Measurements from ENCODE around the gene ZBTB33. TPM values are rescaled to one million over a fixed set of nuclear protein-coding genes. Genes with fewer than 3 reads are reported as not detected.

ZBTB33 gene
- total RNA-seq, 2 donors from 2014 or later: 19.0 to 19.2 TPM

DNA sequence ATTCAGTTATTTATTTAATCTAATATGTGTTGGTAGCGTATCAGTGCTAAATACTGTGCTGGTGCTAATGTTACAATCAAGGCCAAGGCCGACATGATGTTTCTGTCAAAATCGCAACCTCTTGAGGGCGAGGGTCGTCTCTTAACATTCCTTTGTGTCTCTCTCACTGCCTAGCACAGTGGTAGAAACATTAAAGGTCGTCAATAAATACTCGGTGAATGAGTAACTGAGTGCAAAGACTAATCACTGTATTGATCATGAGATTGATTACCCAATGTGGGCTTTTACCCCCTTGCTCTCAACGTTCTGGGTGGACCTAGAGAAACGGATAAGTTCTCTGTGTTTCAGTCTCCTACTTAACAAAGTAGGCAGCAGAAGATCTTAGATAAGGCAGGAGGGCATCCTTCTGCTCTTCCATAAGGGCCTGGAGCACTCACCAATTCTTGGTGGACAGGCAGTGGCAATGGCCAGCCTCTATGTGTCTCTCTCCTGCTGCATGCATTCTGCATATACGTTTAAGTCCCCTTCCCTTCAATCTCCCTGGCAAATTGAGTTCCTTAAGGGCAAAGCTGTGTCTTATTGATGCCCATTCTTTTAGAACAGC lies 30.5 kb downstream of the ZBTB33 start:
- H3K4me3 Mint-ChIP-seq: no peak overlapping the region
- TF ChIP-seq CTCF (conservative IDR thresholded peaks at IDR 0.05): no peak
- Histone ChIP-seq H3K9ac (ENCODE audit: extremely low read depth, low read length, poor library complexity, severe bottlenecking) (no peak overlapping the region), H3K36me3 (ENCODE audit: control insufficient read depth, insufficient read depth, low read length) (no peaks in the 10 kb centered on the region), H3K4me3 (ENCODE audit: low read length) (no peak overlapping the region), H3K27ac (ENCODE audit: low read depth, low read length) (no peak overlapping the region), H3K4me1 (ENCODE audit: control insufficient read depth, insufficient read depth, low read length) (no peaks in the 10 kb centered on the region), H3K9me3 (ENCODE audit: control insufficient read depth, low read length) (no peaks in the 10 kb centered on the region), H3K27me3 (ENCODE audit: control insufficient read depth, insufficient read depth, low read length, poor library complexity, severe bottlenecking) (no peaks in the 10 kb centered on the region)
- H3K9me3 Mint-ChIP-seq: peaks cover 44% of the 10 kb centered on the region
- H3K27me3 Mint-ChIP-seq (ENCODE audit: insufficient read depth): peaks cover 5% of the 10 kb centered on the region
- WGBS, 2 experiments (ENCODE audit: insufficient coverage in 1 of 2, insufficient read length in 1 of 2): 89 to 100% methylated on average over 2 to 10 of the region's 10 CpGs
- H3K27ac Mint-ChIP-seq: no peak overlapping the region
- H3K36me3 Mint-ChIP-seq (ENCODE audit: low read depth): no peaks in the 10 kb centered on the region
- DNase-seq: no peak
- no peaks in the 10 kb centered on the region for H3K4me1 Mint-ChIP-seq

DNA sequence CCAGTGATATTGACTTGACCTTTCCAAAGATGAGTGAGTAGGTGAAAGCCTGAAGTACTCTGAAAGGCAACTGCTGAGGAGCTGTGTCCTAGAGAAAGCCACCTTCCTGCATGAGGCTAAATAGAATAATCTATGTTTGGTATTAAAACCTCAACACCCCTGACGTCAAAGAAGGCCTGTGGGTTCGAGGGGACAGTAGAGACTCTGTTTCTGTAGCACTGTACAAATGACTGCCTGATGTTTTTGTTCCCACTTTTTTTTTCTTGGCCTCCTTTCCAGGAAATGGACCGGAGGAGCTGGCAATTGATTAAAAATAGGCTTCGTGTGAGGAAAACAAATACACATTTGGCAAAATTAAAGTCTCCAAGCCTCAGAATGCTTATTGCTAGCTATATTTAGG lies 31.1 kb downstream of the ZBTB33 start:
- H3K9ac ChIP-seq (ENCODE audit: extremely low read depth, low read length, poor library complexity, severe bottlenecking): no peak overlapping the region
- H3K27me3 ChIP-seq (ENCODE audit: control insufficient read depth, insufficient read depth, low read length, poor library complexity, severe bottlenecking): no peaks in the 10 kb centered on the region
- H3K27ac ChIP-seq (ENCODE audit: low read depth, low read length): no peak overlapping the region
- DNase-seq: no peak
- Mint-ChIP-seq H3K27ac (no peak overlapping the region), H3K27me3 (ENCODE audit: insufficient read depth) (peaks cover 5% of the 10 kb centered on the region), H3K36me3 (ENCODE audit: low read depth) (no peaks in the 10 kb centered on the region), H3K4me3 (no peak overlapping the region), H3K4me1 (no peaks in the 10 kb centered on the region), H3K9me3 (peaks cover 49% of the 10 kb centered on the region)
- 87 to 100% methylated on average over 1 to 4 of the region's 4 CpGs for WGBS, 2 experiments (ENCODE audit: insufficient coverage in 1 of 2, insufficient read length in 1 of 2)
- H3K4me1 ChIP-seq (ENCODE audit: control insufficient read depth, insufficient read depth, low read length): no peaks in the 10 kb centered on the region
- H3K4me3 ChIP-seq (ENCODE audit: low read length): no peak overlapping the region
- TF ChIP-seq CTCF (conservative IDR thresholded peaks at IDR 0.05): no peak
- no peaks in the 10 kb centered on the region for H3K36me3 ChIP-seq (ENCODE audit: control insufficient read depth, insufficient read depth, low read length)
- no peaks in the 10 kb centered on the region for H3K9me3 ChIP-seq (ENCODE audit: control insufficient read depth, low read length)

- H3K27ac ChIP-seq (ENCODE audit: low read depth, low read length): no peak overlapping the region
- Mint-ChIP-seq H3K4me3 (no peak overlapping the region), H3K4me1 (peaks cover 4% of the 10 kb centered on the region), H3K9me3 (peaks cover 57% of the 10 kb centered on the region), H3K27me3 (ENCODE audit: insufficient read depth) (peaks cover 5% of the 10 kb centered on the region), H3K36me3 (ENCODE audit: low read depth) (no peaks in the 10 kb centered on the region), H3K27ac (no peak overlapping the region)
- no peaks in the 10 kb centered on the region for H3K27me3 ChIP-seq (ENCODE audit: control insufficient read depth, insufficient read depth, low read length, poor library complexity, severe bottlenecking)
- 100% methylated on average over 1 of the region's 1 CpG; no CpG with 5 or more reads in 1 of the 2 experiments for WGBS, 2 experiments (ENCODE audit: insufficient coverage in 1 of 2, insufficient read length in 1 of 2)
- H3K9ac ChIP-seq (ENCODE audit: extremely low read depth, low read length, poor library complexity, severe bottlenecking): no peak overlapping the region
- no peaks in the 10 kb centered on the region for H3K9me3 ChIP-seq (ENCODE audit: control insufficient read depth, low read length)
- DNase-seq: no peak
- H3K4me1 ChIP-seq (ENCODE audit: control insufficient read depth, insufficient read depth, low read length): no peaks in the 10 kb centered on the region
- H3K36me3 ChIP-seq (ENCODE audit: control insufficient read depth, insufficient read depth, low read length): no peaks in the 10 kb centered on the region
- TF ChIP-seq CTCF (conservative IDR thresholded peaks at IDR 0.05): no peak
- H3K4me3 ChIP-seq (ENCODE audit: low read length): no peak overlapping the region
Measured at GRCh38 chrX:120282697-120283096, 32.1 kb downstream of the ZBTB33 start.
